ENCODE measurements around the gene PLCB2. TPM values are rescaled to one million over a fixed set of nuclear protein-coding genes. Genes with fewer than 3 reads are reported as not detected.
A peak's percentile ranks its signal among the peaks of the same experiment; 100 is the strongest.

PLCB2 gene
- total RNA-seq, 4 donors from 2014 or later, result 1.7 to 7.2 (median 4.1) TPM

GRCh38 chr15:40330368-40330836, 22.7 kb upstream of the PLCB2 start:
- no peaks in the 10 kb centered on the region for H3K9me3 ChIP-seq
- WGBS, 2 donors, result 34 to 37% methylated on average over 5 of the region's 5 CpGs
- peak overlapping the region; percentile 95 to 99 (median 99) for H3K27ac ChIP-seq
- H3K27me3 ChIP-seq, result no peaks in the 10 kb centered on the region
- no peak overlapping the region for H3K4me3 ChIP-seq (replicated peaks in 1 of 3)
- DNase-seq, result peak; percentile 97 to 98
- peaks cover 6 to 8% of the 10 kb centered on the region in 2 donors for H3K36me3 ChIP-seq
- TF ChIP-seq CTCF (IDR thresholded peaks at IDR 0.05), result peak in 1 of 6 experiments; percentile 3
- peak in 1 of 2 donors; percentile 98 for TF ChIP-seq POLR2A (IDR thresholded peaks at IDR 0.05)
- intact Hi-C loops (cut with DNase I), result no loop called here
- H3K4me1 ChIP-seq, result peaks cover 74 to 98% of the 10 kb centered on the region in 2 donors

GRCh38 chr15:40329804-40330203, 22.1 kb upstream of the PLCB2 start:
- no peak for DNase-seq
- H3K27me3 ChIP-seq, result no peaks in the 10 kb centered on the region
- WGBS, 2 donors, result 81 to 84% methylated on average over 7 of the region's 7 CpGs
- intact Hi-C loops (cut with DNase I), result no loop called here
- no peak for TF ChIP-seq CTCF (IDR thresholded peaks at IDR 0.05)
- no peak for TF ChIP-seq POLR2A (IDR thresholded peaks at IDR 0.05)
- peaks cover 74 to 98% of the 10 kb centered on the region in 2 donors for H3K4me1 ChIP-seq
- H3K27ac ChIP-seq, result peak overlapping the region; percentile 95 to 99 (median 99)
- H3K4me3 ChIP-seq (replicated peaks in 1 of 3), result no peak overlapping the region
- H3K9me3 ChIP-seq, result no peaks in the 10 kb centered on the region
- H3K36me3 ChIP-seq, result peaks cover under 1 to 2% of the 10 kb centered on the region in 2 donors

GRCh38 chr15:40328751-40329150, 21.0 kb upstream of the PLCB2 start:
- TF ChIP-seq POLR2A (IDR thresholded peaks at IDR 0.05) (peak in 1 of 2 donors; percentile 75), CTCF (IDR thresholded peaks at IDR 0.05) (no peak)
- 61 to 63% methylated on average over 5 of the region's 5 CpGs for WGBS, 2 donors
- DNase-seq, result peak in 1 of 2 donors; percentile 21
- intact Hi-C loops (cut with DNase I), result no loop called here
- H3K36me3 ChIP-seq, result no peaks in the 10 kb centered on the region
- no peaks in the 10 kb centered on the region for H3K9me3 ChIP-seq
- no peaks in the 10 kb centered on the region for H3K27me3 ChIP-seq
- peaks cover 63 to 89% of the 10 kb centered on the region in 2 donors for H3K4me1 ChIP-seq
- H3K4me3 ChIP-seq (replicated peaks in 1 of 3), result no peak overlapping the region
- H3K27ac ChIP-seq, result peak overlapping the region; percentile 95 to 99 (median 99)

GRCh38 chr15:40328176-40328575, 20.4 kb upstream of the PLCB2 start:
- H3K36me3 ChIP-seq, result no peaks in the 10 kb centered on the region
- H3K27me3 ChIP-seq, result no peaks in the 10 kb centered on the region
- no peak for DNase-seq
- 53 to 59% methylated on average over 3 of the region's 3 CpGs for WGBS, 2 donors
- H3K4me1 ChIP-seq, result peaks cover 61 to 83% of the 10 kb centered on the region in 2 donors
- H3K4me3 ChIP-seq (replicated peaks in 1 of 3), result no peak overlapping the region
- H3K27ac ChIP-seq, result peak overlapping the region; percentile 95 to 99 (median 99)
- TF ChIP-seq CTCF (IDR thresholded peaks at IDR 0.05), result no peak
- TF ChIP-seq POLR2A (IDR thresholded peaks at IDR 0.05), result no peak
- intact Hi-C loops (cut with DNase I), result no loop called here
- no peaks in the 10 kb centered on the region for H3K9me3 ChIP-seq

GRCh38 chr15:40327457-40327856, 19.7 kb upstream of the PLCB2 start:
- H3K4me3 ChIP-seq (replicated peaks in 1 of 3), result no peak overlapping the region
- TF ChIP-seq CTCF (IDR thresholded peaks at IDR 0.05), result no peak
- TF ChIP-seq POLR2A (IDR thresholded peaks at IDR 0.05), result no peak
- H3K36me3 ChIP-seq, result no peaks in the 10 kb centered on the region
- DNase-seq, result no peak
- H3K27ac ChIP-seq, result peak overlapping the region; percentile 95 to 99 (median 99)
- intact Hi-C loops (cut with DNase I), result no loop called here
- no peaks in the 10 kb centered on the region for H3K9me3 ChIP-seq
- H3K4me1 ChIP-seq, result peaks cover 67 to 84% of the 10 kb centered on the region in 2 donors
- H3K27me3 ChIP-seq, result no peaks in the 10 kb centered on the region
- WGBS, 2 donors, result 58 to 67% methylated on average over 6 of the region's 6 CpGs

Measured in thyroid gland (tissue), 4 donors.